Rectal smooth muscle tissue (tissue), 1 donor: Measurements from ENCODE around the gene FBXO22.
"Not testable (repeated sequence)": the region's sequence is repeated elsewhere in the genome, so short reads cannot be mapped to it uniquely, and the experiment has no call there.

Experiments used
- H3K27ac ChIP-seq: one replicate; pipeline ENCODE4 v1.7.0; 2013; ENCODE audit warnings: low read depth, low read length, inconsistent platforms
- H3K27me3 ChIP-seq: one replicate; pipeline ENCODE4 v1.7.0; 2013; ENCODE audit warnings: low read length; ENCODE audit not compliant: control insufficient read depth, insufficient read depth
- H3K36me3 ChIP-seq: one replicate; pipeline ENCODE4 v1.7.0; 2013; ENCODE audit warnings: low read length; ENCODE audit not compliant: control insufficient read depth, insufficient read depth
- H3K4me1 ChIP-seq: one replicate; pipeline ENCODE4 v1.7.0; 2013; ENCODE audit warnings: low read length; ENCODE audit not compliant: control insufficient read depth, insufficient read depth
- H3K4me3 ChIP-seq: one replicate; pipeline ENCODE4 v1.7.0; 2013; ENCODE audit warnings: low read length
- H3K9ac ChIP-seq: one replicate; pipeline ENCODE4 v1.7.0; 2013; ENCODE audit warnings: low read length

FBXO22 gene

DNA sequence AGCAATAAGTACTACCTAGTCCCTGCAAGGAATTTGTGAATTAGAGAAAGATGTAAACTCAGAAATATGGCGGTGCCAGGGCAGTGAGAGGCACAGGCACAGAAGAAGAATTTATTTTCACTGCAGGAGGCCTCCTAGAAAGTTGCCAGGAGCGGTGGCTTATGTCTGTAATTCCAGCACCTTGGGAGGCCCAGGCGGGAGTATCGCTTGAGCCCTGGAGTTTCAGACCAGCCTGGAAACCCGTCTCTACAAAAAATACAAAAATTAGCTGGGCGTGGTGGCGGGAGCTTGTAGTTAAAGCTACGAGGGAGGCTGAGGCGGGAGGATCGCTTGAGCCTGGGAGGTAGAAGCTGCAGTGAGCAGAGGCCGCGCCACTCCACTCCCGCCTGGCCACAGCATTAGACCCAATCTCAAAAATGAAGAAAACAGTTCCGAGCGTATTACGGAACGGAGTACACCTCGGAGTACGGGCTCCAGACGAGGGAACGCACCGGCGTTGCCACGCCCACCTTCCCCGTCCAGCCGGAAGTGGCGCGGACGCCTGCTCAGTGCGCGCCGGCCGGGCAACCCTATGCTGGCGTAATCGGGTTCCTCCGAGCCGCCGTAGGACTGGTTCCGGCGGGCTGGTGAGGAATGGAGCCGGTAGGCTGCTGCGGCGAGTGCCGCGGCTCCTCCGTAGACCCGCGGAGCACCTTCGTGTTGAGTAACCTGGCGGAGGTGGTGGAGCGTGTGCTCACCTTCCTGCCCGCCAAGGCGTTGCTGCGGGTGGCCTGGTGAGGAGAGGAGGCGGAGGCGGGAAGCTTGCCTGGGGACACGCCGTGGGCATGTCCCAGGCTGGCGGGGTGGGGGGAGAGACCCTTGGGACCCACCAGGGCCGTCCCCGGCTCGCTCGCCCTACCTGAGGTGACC is at the start of gene FBXO22:
Gene FBXO22, plus strand, starts transcription at position 548 of the 909 bp plus-strand sequence. Its CDS starts 86 bp downstream, at position 634.
- Histone ChIP-seq H3K27me3 (no peaks in the 10 kb centered on the region), H3K36me3 (no peaks in the 10 kb centered on the region), H3K27ac (peak within 1 kb of the TSS; percentile 75), H3K4me1 (no peaks in the 10 kb centered on the region), H3K9ac (peak within 1 kb of the TSS; percentile 85), H3K4me3 (peak within 1 kb of the TSS; percentile 97)

DNA sequence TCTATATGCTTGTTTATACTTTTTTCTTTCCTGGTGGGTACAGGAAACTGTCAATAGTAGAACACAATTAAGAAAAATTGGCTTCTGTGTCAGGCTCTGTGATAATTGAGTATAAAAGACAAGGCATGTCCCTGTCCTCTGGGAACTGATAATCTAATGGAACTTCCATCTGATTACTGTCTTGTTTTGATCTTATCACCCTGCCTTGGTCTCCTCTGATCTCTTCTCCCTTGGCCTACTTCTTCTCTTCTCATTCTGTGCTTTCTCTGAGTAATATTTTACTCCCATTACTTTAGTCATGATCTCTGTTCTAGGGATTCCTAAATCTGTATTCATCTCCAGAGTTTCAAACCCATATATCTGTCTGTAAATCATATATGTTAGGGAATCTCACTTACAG is 45.8 kb upstream of the FBXO22 start:
- no peaks in the 10 kb centered on the region for H3K27me3 ChIP-seq
- H3K36me3 ChIP-seq = no peaks in the 10 kb centered on the region
- H3K4me3 ChIP-seq = no peak overlapping the region
- H3K9ac ChIP-seq = no peak overlapping the region
- no peak overlapping the region for H3K27ac ChIP-seq
- H3K4me1 ChIP-seq = no peaks in the 10 kb centered on the region

DNA sequence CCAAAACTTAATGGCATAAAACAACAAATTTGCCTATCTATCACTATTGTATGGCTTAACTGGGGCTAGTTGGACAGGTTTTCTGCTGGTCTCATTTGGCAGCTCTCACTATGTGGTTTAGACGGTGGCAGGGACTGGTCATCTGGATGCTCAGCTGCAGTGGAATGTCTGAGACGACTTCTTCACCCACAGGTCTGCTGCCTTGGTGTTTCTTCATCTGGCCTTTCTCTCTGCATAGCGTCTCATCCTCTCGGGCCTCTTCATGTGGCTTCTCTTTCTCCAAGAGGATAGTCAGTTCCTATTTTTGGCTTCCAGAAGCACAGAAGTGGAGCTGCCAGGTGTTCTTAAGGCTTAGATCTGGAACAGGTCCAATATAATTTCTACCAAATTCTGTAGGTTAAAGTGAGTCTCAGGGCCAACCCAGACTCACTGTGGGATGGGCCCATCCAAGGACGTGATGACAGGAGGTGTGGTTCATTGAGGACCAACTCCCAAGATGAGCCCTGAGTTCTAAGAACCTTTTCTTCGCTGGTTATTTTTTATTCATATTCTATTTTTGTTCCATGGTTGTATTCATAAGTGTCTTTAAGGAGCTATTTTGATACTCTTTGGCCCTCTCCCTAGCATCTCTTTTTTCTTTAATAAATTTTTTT is 41.8 kb upstream of the FBXO22 start:
- H3K27ac ChIP-seq = no peak overlapping the region
- H3K36me3 ChIP-seq = no peaks in the 10 kb centered on the region
- H3K4me3 ChIP-seq = no peak overlapping the region
- no peak overlapping the region for H3K9ac ChIP-seq
- H3K4me1 ChIP-seq = no peaks in the 10 kb centered on the region
- no peaks in the 10 kb centered on the region for H3K27me3 ChIP-seq

DNA sequence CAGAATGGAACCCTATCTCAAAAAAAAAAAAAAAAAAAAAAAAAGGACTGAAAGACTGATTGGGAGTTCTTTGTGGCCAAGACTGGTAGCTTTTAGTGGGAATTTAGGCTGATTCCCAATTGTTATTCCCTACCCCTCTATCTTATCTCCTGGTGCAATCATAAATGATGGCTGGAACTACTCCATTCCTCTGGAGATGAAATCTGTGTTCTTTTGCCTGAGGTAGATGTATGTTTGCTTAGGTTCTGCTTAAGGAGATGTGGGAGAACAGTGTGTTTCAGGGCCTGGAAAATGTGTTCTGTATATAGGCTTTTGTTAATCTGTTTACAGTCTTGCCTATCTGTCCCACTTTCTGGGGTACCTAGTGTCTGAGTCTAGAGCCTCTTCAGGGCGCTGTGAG is 40.9 kb upstream of the FBXO22 start:
- H3K36me3 ChIP-seq = no peaks in the 10 kb centered on the region
- H3K4me1 ChIP-seq = no peaks in the 10 kb centered on the region
- H3K27ac ChIP-seq = no peak overlapping the region
- no peak overlapping the region for H3K4me3 ChIP-seq
- no peaks in the 10 kb centered on the region for H3K27me3 ChIP-seq
- no peak overlapping the region for H3K9ac ChIP-seq

DNA sequence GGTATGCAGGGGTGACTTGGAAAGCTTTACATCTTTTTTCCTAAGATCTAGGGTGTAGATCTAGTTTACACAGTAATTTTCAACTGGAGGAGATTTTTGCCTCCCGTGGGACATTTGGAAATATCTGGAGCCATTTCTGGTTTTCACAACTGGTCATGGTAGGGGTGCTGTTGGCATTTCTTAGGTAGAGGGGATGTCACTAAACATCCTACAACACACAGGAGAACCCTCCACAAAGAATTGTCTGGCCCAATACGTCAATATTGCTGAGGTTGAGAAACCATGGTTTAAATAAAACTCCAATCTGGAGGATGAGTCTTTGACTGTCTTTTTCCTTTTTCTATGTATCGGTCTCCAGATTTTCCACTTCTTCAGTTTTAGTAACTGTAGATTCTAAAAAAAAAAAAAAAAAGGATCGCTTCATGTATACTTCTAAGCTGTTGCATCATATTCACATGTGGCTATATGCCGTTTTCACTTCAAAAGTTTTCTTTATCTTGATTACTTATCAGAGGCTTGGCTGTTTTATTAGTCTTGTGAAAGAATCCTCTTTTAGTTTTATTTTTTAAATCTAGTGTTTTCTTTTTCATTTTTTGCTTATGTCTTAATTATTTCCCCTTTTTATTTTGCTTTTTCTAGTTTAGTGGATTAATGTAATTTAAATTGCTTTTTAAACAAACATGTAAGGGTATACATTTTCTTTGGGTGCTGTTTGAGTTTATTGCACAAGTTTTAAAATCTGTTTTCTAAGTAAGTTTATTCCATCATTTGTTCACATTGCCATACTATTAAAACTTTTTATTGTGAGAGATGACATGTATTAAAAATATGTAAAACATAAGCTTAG is 39.2 kb upstream of the FBXO22 start:
- Histone ChIP-seq H3K27me3 (no peaks in the 10 kb centered on the region), H3K9ac (no peak overlapping the region), H3K36me3 (no peaks in the 10 kb centered on the region), H3K27ac (no peak overlapping the region), H3K4me3 (no peak overlapping the region), H3K4me1 (no peaks in the 10 kb centered on the region)

DNA sequence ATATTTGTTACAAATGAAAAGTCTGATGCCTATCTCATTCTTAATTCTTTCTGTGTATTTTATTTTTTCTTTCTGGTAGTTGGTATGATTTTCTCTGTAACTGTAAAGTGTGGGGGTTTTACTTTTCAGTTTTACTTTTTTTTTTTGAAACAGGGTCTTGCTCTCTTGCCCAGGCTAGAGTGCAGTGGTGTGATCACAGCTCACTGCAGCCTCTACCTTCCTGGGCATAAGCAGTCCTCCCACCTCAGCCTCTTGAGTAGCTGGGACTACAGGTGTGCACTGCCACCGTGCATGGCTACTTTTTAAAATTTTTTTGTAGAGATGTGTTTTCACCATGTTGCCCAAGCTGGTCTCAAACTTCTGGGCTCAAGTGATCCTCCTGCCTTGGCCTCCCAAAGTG is 37.6 kb upstream of the FBXO22 start:
- not testable (repeated sequence) for H3K27ac ChIP-seq, H3K4me1 ChIP-seq, H3K36me3 ChIP-seq, H3K4me3 ChIP-seq, H3K9ac ChIP-seq, H3K27me3 ChIP-seq

DNA sequence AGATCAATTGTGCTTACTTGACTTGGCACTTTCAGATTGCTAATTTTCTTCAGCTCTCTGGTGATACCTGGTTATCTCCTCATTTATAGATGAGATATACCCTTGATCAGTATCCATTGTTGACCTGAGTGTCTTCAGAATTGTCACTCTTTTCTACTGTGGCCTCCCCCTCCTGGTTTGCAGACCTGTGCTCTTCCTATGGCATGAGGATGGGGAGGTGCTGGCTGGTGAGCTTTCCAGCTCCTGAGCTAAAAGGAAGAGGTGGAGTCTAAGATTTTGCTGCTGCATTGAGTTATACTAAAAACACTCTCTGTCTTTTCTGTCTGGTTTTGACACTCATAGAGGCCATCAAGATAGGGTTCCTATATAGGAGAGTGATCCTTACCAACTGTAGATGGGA is 36.8 kb upstream of the FBXO22 start:
- H3K36me3 ChIP-seq = peaks cover 2% of the 10 kb centered on the region
- H3K4me1 ChIP-seq = no peaks in the 10 kb centered on the region
- H3K27ac ChIP-seq = no peak overlapping the region
- no peak overlapping the region for H3K9ac ChIP-seq
- H3K4me3 ChIP-seq = no peak overlapping the region
- H3K27me3 ChIP-seq = no peaks in the 10 kb centered on the region

DNA sequence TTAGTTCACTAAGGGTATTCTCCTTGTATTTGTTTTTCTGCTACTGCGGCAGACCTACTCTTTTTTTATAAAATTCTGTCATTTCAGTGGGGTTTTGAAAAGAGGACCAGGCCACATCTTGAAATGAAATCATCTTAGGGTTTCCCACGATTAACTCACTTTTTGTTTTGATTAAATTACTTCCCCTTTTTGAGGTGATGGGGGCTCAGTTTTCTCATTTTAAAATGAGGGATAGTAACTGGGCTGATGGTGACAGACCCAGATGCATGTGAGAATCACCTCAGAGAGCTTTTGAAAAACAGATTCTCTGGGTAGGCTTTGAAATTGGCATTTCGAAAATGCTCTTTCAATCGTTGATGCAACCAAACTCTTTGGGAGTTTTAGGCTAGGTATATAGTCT is 36.2 kb upstream of the FBXO22 start:
- Histone ChIP-seq H3K27me3 (no peaks in the 10 kb centered on the region), H3K4me3 (no peak overlapping the region), H3K27ac (no peak overlapping the region), H3K9ac (no peak overlapping the region), H3K36me3 (peaks cover 2% of the 10 kb centered on the region), H3K4me1 (no peaks in the 10 kb centered on the region)

DNA sequence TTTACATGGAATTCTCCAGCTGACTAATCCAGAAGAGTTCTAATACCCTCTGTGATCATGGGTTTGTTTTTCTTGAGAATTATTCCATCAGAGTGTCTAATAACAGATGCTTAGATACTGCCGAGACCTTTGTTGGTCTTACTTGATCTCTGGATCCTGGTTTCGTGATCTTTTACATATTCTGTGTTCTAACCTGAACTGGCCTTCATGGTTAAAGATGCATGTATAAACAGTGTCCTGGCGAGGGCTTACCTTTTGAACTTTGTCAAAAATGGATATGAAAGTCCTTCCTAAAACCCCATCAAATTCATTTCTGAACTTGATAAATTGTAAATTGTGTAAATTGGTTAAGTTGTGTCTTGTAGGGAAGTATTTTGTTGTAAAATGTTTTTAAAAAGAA is 35.7 kb upstream of the FBXO22 start:
- Histone ChIP-seq H3K4me1 (no peaks in the 10 kb centered on the region), H3K4me3 (no peak overlapping the region), H3K9ac (no peak overlapping the region), H3K36me3 (peaks cover 2% of the 10 kb centered on the region), H3K27ac (no peak overlapping the region), H3K27me3 (no peaks in the 10 kb centered on the region)

DNA sequence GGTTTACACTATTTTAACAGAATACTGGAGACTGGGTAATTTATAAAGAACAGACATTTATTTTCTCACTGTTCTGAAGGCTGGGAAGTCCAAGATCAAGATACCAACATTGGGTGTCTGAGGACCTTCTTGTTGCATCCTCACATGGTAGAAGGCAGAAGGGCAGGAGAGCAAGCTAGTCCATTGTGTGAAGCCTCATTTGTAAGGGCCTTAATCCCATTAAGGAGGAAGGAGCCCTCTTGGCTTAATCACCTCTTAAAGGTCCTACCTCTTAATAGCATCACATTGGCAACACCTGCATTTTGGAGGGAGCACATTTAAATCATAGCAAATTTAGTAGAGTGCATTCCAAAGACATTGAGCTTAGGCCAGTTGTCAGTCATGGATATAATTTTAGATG is 34.2 kb upstream of the FBXO22 start:
- Histone ChIP-seq H3K36me3 (peaks cover 4% of the 10 kb centered on the region), H3K27me3 (no peaks in the 10 kb centered on the region), H3K4me3 (no peak overlapping the region), H3K4me1 (no peaks in the 10 kb centered on the region), H3K9ac (no peak overlapping the region), H3K27ac (no peak overlapping the region)

DNA sequence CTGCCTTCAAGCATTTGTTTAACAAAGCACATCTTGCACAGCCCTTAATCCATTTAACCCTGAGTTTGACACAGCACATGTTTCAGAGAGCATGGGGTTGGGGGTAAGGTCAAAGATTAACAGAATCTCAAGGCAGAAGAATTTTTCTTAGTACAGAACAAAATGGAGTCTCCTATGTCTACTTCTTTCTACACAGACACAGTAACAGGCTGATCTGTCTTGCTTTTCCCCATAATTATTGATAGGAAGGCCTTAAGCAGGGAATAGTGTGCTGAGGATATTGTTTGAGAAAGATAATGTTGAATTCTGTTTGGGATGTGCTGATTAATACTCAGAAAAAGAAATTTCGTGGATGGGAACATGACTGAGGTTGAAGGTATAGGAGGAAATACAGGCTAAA is 32.1 kb upstream of the FBXO22 start:
- H3K9ac ChIP-seq, H3K36me3 ChIP-seq, H3K27ac ChIP-seq, H3K4me3 ChIP-seq, H3K4me1 ChIP-seq, H3K27me3 ChIP-seq: not testable (repeated sequence)

DNA sequence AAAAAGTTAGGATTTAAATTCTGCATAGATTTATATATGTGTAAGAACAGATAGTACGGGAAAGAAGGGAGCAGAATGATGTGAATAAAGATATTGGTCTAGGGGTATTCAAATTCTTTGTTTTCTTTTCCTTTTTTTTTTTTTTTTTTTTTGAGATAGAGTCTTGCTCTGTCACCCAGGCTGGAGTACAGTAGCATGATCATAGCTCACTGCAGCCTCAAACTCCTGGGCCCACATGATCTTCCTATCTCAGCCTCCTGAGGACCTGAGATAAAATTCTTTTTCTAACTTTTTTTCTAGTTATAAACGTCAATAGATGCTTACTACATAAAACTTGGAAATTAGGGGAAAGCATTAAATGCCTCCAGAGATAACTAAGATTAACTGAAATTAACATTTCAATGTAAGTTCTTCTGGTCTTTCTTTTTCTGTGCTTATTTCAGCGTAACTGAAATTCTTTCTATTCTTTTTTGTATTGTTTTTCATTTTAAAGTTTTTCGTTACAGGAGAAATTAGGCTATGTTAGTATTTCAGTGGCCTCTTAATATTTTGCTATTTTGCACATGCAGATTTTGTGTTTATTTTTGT is 31.2 kb upstream of the FBXO22 start:
- Histone ChIP-seq H3K27ac (no peak overlapping the region), H3K4me3 (no peak overlapping the region), H3K9ac (no peak overlapping the region), H3K27me3 (no peaks in the 10 kb centered on the region), H3K4me1 (no peaks in the 10 kb centered on the region), H3K36me3 (peaks cover 4% of the 10 kb centered on the region)
